ENCODE data around the gene ETFA. TPM values are rescaled to one million over a fixed set of nuclear protein-coding genes. Genes with fewer than 3 reads are reported as not detected.
"Not testable (repeated sequence)": the region's sequence is repeated elsewhere in the genome, so short reads cannot be mapped to it uniquely, and the experiment has no call there.

Gene ETFA
- total RNA-seq, 2 donors from 2014 or later, result 37.0 to 68.2 TPM

- Mint-ChIP-seq H3K27ac (no peak overlapping the region), H3K36me3 (ENCODE audit: low read depth) (peaks cover 3% of the 10 kb centered on the region), H3K4me1 (peaks cover 27% of the 10 kb centered on the region), H3K27me3 (no peaks in the 10 kb centered on the region), H3K4me3 (no peak overlapping the region)
- no peaks in the 10 kb centered on the region for H3K9me3 ChIP-seq (ENCODE audit: control insufficient read depth, low read length, poor library complexity, severe bottlenecking)
- DNase-seq (no peak), ATAC-seq (no peak)
Observed at GRCh38 chr15:76298986-76299385, 12.3 kb downstream of the ETFA start.

GRCh38 chr15:76297951-76298350 lies 13.3 kb downstream of the ETFA start:
- H3K27ac Mint-ChIP-seq, result not testable (repeated sequence)
- H3K4me1 Mint-ChIP-seq, result peaks cover 23% of the 10 kb centered on the region

GRCh38 chr15:76296849-76297248 lies 14.4 kb downstream of the ETFA start:
- H3K9me3 ChIP-seq (ENCODE audit: control insufficient read depth, low read length, poor library complexity, severe bottlenecking), result no peaks in the 10 kb centered on the region
- peaks cover 23% of the 10 kb centered on the region for H3K4me1 Mint-ChIP-seq
- peaks cover 3% of the 10 kb centered on the region for H3K36me3 Mint-ChIP-seq (ENCODE audit: low read depth)
- H3K27ac Mint-ChIP-seq, result peak overlapping the region; percentile 57
- DNase-seq, result no peak
- ATAC-seq, result no peak
- H3K27me3 Mint-ChIP-seq, result no peaks in the 10 kb centered on the region
- H3K4me3 Mint-ChIP-seq, result no peak overlapping the region

More at GRCh38 chr15:76297951-76298350, 13.3 kb downstream of the ETFA start:
- H3K4me3 Mint-ChIP-seq; ATAC-seq; DNase-seq; H3K9me3 ChIP-seq (ENCODE audit: control insufficient read depth, low read length, poor library complexity, severe bottlenecking); H3K27me3 Mint-ChIP-seq; H3K36me3 Mint-ChIP-seq (ENCODE audit: low read depth): not testable (repeated sequence)

GRCh38 chr15:76294463-76294862 lies 16.8 kb downstream of the ETFA start:
- not testable (repeated sequence) for H3K36me3 Mint-ChIP-seq (ENCODE audit: low read depth)

GRCh38 chr15:76293361-76293760 lies 17.9 kb downstream of the ETFA start:
- peaks cover 6% of the 10 kb centered on the region for H3K36me3 Mint-ChIP-seq (ENCODE audit: low read depth)
- no peaks in the 10 kb centered on the region for H3K27me3 Mint-ChIP-seq
- no peaks in the 10 kb centered on the region for H3K9me3 ChIP-seq (ENCODE audit: control insufficient read depth, low read length, poor library complexity, severe bottlenecking)
- no peak overlapping the region for H3K27ac Mint-ChIP-seq
- H3K4me1 Mint-ChIP-seq, result peaks cover 14% of the 10 kb centered on the region
- no peak for ATAC-seq
- no peak overlapping the region for H3K4me3 Mint-ChIP-seq
- DNase-seq, result no peak

More at GRCh38 chr15:76294463-76294862, 16.8 kb downstream of the ETFA start:
- not testable (repeated sequence) for H3K27me3 Mint-ChIP-seq; H3K4me3 Mint-ChIP-seq; H3K27ac Mint-ChIP-seq; DNase-seq; ATAC-seq; H3K9me3 ChIP-seq (ENCODE audit: control insufficient read depth, low read length, poor library complexity, severe bottlenecking)
- peaks cover 14% of the 10 kb centered on the region for H3K4me1 Mint-ChIP-seq

- Mint-ChIP-seq H3K36me3 (ENCODE audit: low read depth) (peaks cover 3% of the 10 kb centered on the region), H3K4me3 (no peak overlapping the region), H3K27me3 (no peaks in the 10 kb centered on the region), H3K4me1 (peaks cover 14% of the 10 kb centered on the region), H3K27ac (no peak overlapping the region)
- ATAC-seq (no peak), DNase-seq (no peak)
- no peaks in the 10 kb centered on the region for H3K9me3 ChIP-seq (ENCODE audit: control insufficient read depth, low read length, poor library complexity, severe bottlenecking)
Observed at GRCh38 chr15:76289582-76289981, 21.7 kb downstream of the ETFA start.

GRCh38 chr15:76286271-76286879 lies 24.9 kb downstream of the ETFA start:
- ATAC-seq (peak; percentile 93), DNase-seq (no peak)
- Mint-ChIP-seq H3K36me3 (ENCODE audit: low read depth) (no peaks in the 10 kb centered on the region), H3K27me3 (no peaks in the 10 kb centered on the region), H3K4me1 (peaks cover 21% of the 10 kb centered on the region), H3K27ac (peak overlapping the region; percentile 94), H3K4me3 (peak overlapping the region; percentile 89)
- no peaks in the 10 kb centered on the region for H3K9me3 ChIP-seq (ENCODE audit: control insufficient read depth, low read length, poor library complexity, severe bottlenecking)

- Mint-ChIP-seq H3K36me3 (ENCODE audit: low read depth) (peaks cover 5% of the 10 kb centered on the region), H3K4me3 (no peak overlapping the region), H3K4me1 (peaks cover 23% of the 10 kb centered on the region), H3K27ac (peak overlapping the region; percentile 94), H3K27me3 (no peaks in the 10 kb centered on the region)
- no peaks in the 10 kb centered on the region for H3K9me3 ChIP-seq (ENCODE audit: control insufficient read depth, low read length, poor library complexity, severe bottlenecking)
- ATAC-seq (peak; percentile 54), DNase-seq (no peak)
Observed at GRCh38 chr15:76285241-76285825, 25.9 kb downstream of the ETFA start.

GRCh38 chr15:76282465-76282864 lies 28.8 kb downstream of the ETFA start:
- ATAC-seq (no peak), DNase-seq (no peak)
- Mint-ChIP-seq H3K27ac (no peak overlapping the region), H3K36me3 (ENCODE audit: low read depth) (peaks cover 27% of the 10 kb centered on the region), H3K4me1 (peaks cover 39% of the 10 kb centered on the region), H3K27me3 (no peaks in the 10 kb centered on the region), H3K4me3 (no peak overlapping the region)
- no peaks in the 10 kb centered on the region for H3K9me3 ChIP-seq (ENCODE audit: control insufficient read depth, low read length, poor library complexity, severe bottlenecking)

- ATAC-seq, result no peak
- no peak for DNase-seq
- H3K36me3 Mint-ChIP-seq (ENCODE audit: low read depth), result peaks cover 34% of the 10 kb centered on the region
- no peaks in the 10 kb centered on the region for H3K9me3 ChIP-seq (ENCODE audit: control insufficient read depth, low read length, poor library complexity, severe bottlenecking)
- H3K27ac Mint-ChIP-seq, result peak overlapping the region; percentile 46
- H3K4me3 Mint-ChIP-seq, result no peak overlapping the region
- peaks cover 32% of the 10 kb centered on the region for H3K4me1 Mint-ChIP-seq
- no peaks in the 10 kb centered on the region for H3K27me3 Mint-ChIP-seq
Observed at GRCh38 chr15:76278651-76279050, 32.6 kb downstream of the ETFA start.

GRCh38 chr15:76274821-76275220 lies 36.4 kb downstream of the ETFA start:
- peaks cover 28% of the 10 kb centered on the region for H3K36me3 Mint-ChIP-seq (ENCODE audit: low read depth)
- H3K4me1 Mint-ChIP-seq, result peaks cover 16% of the 10 kb centered on the region
- H3K27me3 Mint-ChIP-seq, result no peaks in the 10 kb centered on the region
- H3K4me3 Mint-ChIP-seq, result no peak overlapping the region
- H3K27ac Mint-ChIP-seq, result no peak overlapping the region
- H3K9me3 ChIP-seq (ENCODE audit: control insufficient read depth, low read length, poor library complexity, severe bottlenecking), result no peaks in the 10 kb centered on the region
- ATAC-seq (no peak), DNase-seq (no peak)

GRCh38 chr15:76274226-76274625 lies 37.0 kb downstream of the ETFA start:
- Mint-ChIP-seq H3K4me3 (no peak overlapping the region), H3K36me3 (ENCODE audit: low read depth) (peaks cover 27% of the 10 kb centered on the region), H3K27ac (no peak overlapping the region), H3K4me1 (peaks cover 14% of the 10 kb centered on the region), H3K27me3 (no peaks in the 10 kb centered on the region)
- H3K9me3 ChIP-seq (ENCODE audit: control insufficient read depth, low read length, poor library complexity, severe bottlenecking), result no peaks in the 10 kb centered on the region
- ATAC-seq (no peak), DNase-seq (no peak)

- no peak for ATAC-seq
- H3K4me1 Mint-ChIP-seq, result peaks cover 5% of the 10 kb centered on the region
- no peak for DNase-seq
- no peaks in the 10 kb centered on the region for H3K27me3 Mint-ChIP-seq
- peaks cover 7% of the 10 kb centered on the region for H3K36me3 Mint-ChIP-seq (ENCODE audit: low read depth)
- no peak overlapping the region for H3K27ac Mint-ChIP-seq
- H3K4me3 Mint-ChIP-seq, result no peak overlapping the region
- no peaks in the 10 kb centered on the region for H3K9me3 ChIP-seq (ENCODE audit: control insufficient read depth, low read length, poor library complexity, severe bottlenecking)
Observed at GRCh38 chr15:76270876-76271275, 40.4 kb downstream of the ETFA start.

GRCh38 chr15:76267077-76267476 lies 44.2 kb downstream of the ETFA start:
- no peaks in the 10 kb centered on the region for H3K27me3 Mint-ChIP-seq
- DNase-seq (no peak), ATAC-seq (no peak)
- no peak overlapping the region for H3K4me3 Mint-ChIP-seq
- H3K36me3 Mint-ChIP-seq (ENCODE audit: low read depth), result peaks cover 6% of the 10 kb centered on the region
- H3K9me3 ChIP-seq (ENCODE audit: control insufficient read depth, low read length, poor library complexity, severe bottlenecking), result peaks cover 3% of the 10 kb centered on the region
- H3K4me1 Mint-ChIP-seq, result peaks cover 1% of the 10 kb centered on the region
- H3K27ac Mint-ChIP-seq, result no peak overlapping the region
